CD14-positive monocyte (primary cell): ENCODE results near the gene JUP. TPM values are rescaled to one million over a fixed set of nuclear protein-coding genes. Genes with fewer than 3 reads are reported as not detected.
A peak's percentile ranks its signal among the peaks of the same experiment; 100 is the strongest.

Experiments
- DNase-seq, 3 donors: peaks; one replicate each; pipeline ENCODE4 v3.0.0-alpha.2; 2011 to 2022
- H2AFZ ChIP-seq: 2 replicates; pipeline ENCODE4 v1.6.0; 2012; ENCODE audit warnings: mild to moderate bottlenecking, low read depth, low read length, inconsistent platforms; ENCODE audit not compliant: insufficient read depth, poor library complexity, severe bottlenecking
- H3K27ac ChIP-seq, 2 donors: 1 replicate in 1 of 2; 2 replicates in 1 of 2; pipeline ENCODE4 v1.5.1; 2012 to 2013; ENCODE audit warnings: low read length in 2 of 2, control low read depth in 1 of 2, inconsistent platforms in 1 of 2, low read depth in 1 of 2, mild to moderate bottlenecking in 1 of 2
- H3K27me3 ChIP-seq, 2 donors: one replicate each; pipeline versions ENCODE4 v1.6.0 to v1.6.1; 2011 to 2013; ENCODE audit warnings: low read length in 2 of 2; ENCODE audit not compliant: control insufficient read depth in 2 of 2, insufficient read depth in 2 of 2
- H3K36me3 ChIP-seq, 2 donors: replicated peaks in 1 of 2; 1 replicate in 1 of 2; 2 replicates in 1 of 2; pipeline versions ENCODE4 v1.5.1 to v1.6.1; 2012 to 2013; ENCODE audit warnings: low read length in 2 of 2, control low read depth in 1 of 2, inconsistent platforms in 1 of 2, mild to moderate bottlenecking in 1 of 2; ENCODE audit not compliant: insufficient read depth in 2 of 2, control insufficient read depth in 1 of 2
- H3K4me1 ChIP-seq, 2 donors: 1 replicate in 1 of 2; 2 replicates in 1 of 2; pipeline versions ENCODE4 v1.5.1 to v1.6.1; 2012 to 2013; ENCODE audit warnings: low read length in 2 of 2, control low read depth in 1 of 2, inconsistent platforms in 1 of 2, mild to moderate bottlenecking in 1 of 2, moderate library complexity in 1 of 2; ENCODE audit not compliant: insufficient read depth in 2 of 2, control insufficient read depth in 1 of 2
- H3K4me2 ChIP-seq: replicated peaks from 2 replicates; pipeline ENCODE3; 2012; ENCODE audit warnings: low read length, moderate library complexity, mild to moderate bottlenecking; ENCODE audit not compliant: poor library complexity, severe bottlenecking; ENCODE audit errors: extremely low read depth
- H3K4me3 ChIP-seq, 3 experiments: fragments of 200-600 bp in 1 of 3; sonication (generic) in 1 of 3; replicated peaks in 1 of 3; 1 replicate in 2 of 3; 2 replicates in 1 of 3; pipeline ENCODE4 v1.5.1; 2011 to 2013; ENCODE audit warnings: low read length in 3 of 3, mild to moderate bottlenecking in 3 of 3, control low read depth in 2 of 3, low read depth in 2 of 3, inconsistent platforms in 1 of 3, moderate library complexity in 1 of 3
- H3K79me2 ChIP-seq: 2 replicates; pipeline ENCODE4 v1.6.0; 2012; ENCODE audit warnings: mild to moderate bottlenecking, control low read depth, inconsistent platforms, low read length, moderate library complexity; ENCODE audit not compliant: insufficient read depth
- H3K9ac ChIP-seq: 2 replicates; pipeline ENCODE4 v1.6.0; 2017; ENCODE audit warnings: low read length, mild to moderate bottlenecking; ENCODE audit not compliant: insufficient read depth, poor library complexity, severe bottlenecking
- H3K9me3 ChIP-seq, 2 donors: replicated peaks in 1 of 2; 1 replicate in 1 of 2; 2 replicates in 1 of 2; pipeline versions ENCODE4 v1.5.1 to v1.6.1; 2012 to 2013; ENCODE audit warnings: low read length in 2 of 2, control low read depth in 1 of 2; ENCODE audit not compliant: control insufficient read depth in 1 of 2, insufficient read depth in 1 of 2
- H4K20me1 ChIP-seq: 2 replicates; pipeline ENCODE4 v1.6.0; 2012; ENCODE audit warnings: mild to moderate bottlenecking, low read length, control low read depth, moderate library complexity; ENCODE audit not compliant: insufficient read depth
- H3K27ac Mint-ChIP-seq, 7 donors: one replicate each; pipeline ENCODE4 v1.8.0; 2020; ENCODE audit warnings: mild to moderate bottlenecking in 7 of 7, mixed read lengths in 7 of 7, moderate library complexity in 6 of 7, inconsistent platforms in 2 of 7
- H3K27me3 Mint-ChIP-seq, 3 donors: one replicate each; pipeline ENCODE4 v1.8.0; 2021 to 2022; ENCODE audit warnings: low read depth in 3 of 3, mild to moderate bottlenecking in 3 of 3, mixed read lengths in 3 of 3, moderate library complexity in 3 of 3, inconsistent platforms in 1 of 3
- H3K36me3 Mint-ChIP-seq, 2 donors: one replicate each; pipeline ENCODE4 v1.8.0; 2020; ENCODE audit warnings: mixed read lengths in 2 of 2, inconsistent platforms in 1 of 2, mild to moderate bottlenecking in 1 of 2
- H3K4me1 Mint-ChIP-seq: one replicate; pipeline ENCODE4 v1.8.0; 2020; ENCODE audit warnings: mild to moderate bottlenecking, mixed read lengths
- H3K4me3 Mint-ChIP-seq, 2 donors: one replicate each; pipeline ENCODE4 v1.8.0; 2020; ENCODE audit warnings: mild to moderate bottlenecking in 2 of 2, mixed read lengths in 2 of 2, moderate library complexity in 1 of 2
- H3K9me3 Mint-ChIP-seq, 7 donors: one replicate each; pipeline ENCODE4 v1.8.0; 2020 to 2022; ENCODE audit warnings: mixed read lengths in 7 of 7, mild to moderate bottlenecking in 6 of 7, moderate library complexity in 6 of 7, inconsistent platforms in 2 of 7
- WGBS: methylation state at CpG from one replicate; pipeline ENCODE4 v1.1.5; 2013; ENCODE audit warnings: missing lambda C conversion rate; ENCODE audit not compliant: insufficient coverage; 5-methylcytosine and 5-hydroxymethylcytosine counted together
- intact Hi-C, 2 donors: fragments of 100-400 bp; cut with micrococcal nuclease; formaldehyde crosslinking; loops; one replicate each; pipeline versions ENCODE4 v1.15.0 to v1.15.1; 2023
- polyA plus RNA-seq, 3 donors: library from polyadenylated mRNA; depleted of rRNA in 1 of 3; unstranded in 2 of 3; stranded (reverse) in 1 of 3; fragments of 300-500 nt in 2 of 3; fragments of >200 nt in 1 of 3; fragmentation: Illumina TruSeq in 2 of 3; gene quantifications; 1 replicate in 2 of 3; 2 replicates in 1 of 3; pipeline ENCODE4 v1.2.3, GENCODE V29; 2012 to 2021
- TF ChIP-seq, protein P1 (sequence below): fragments of 200-600 bp; IDR thresholded peaks from one replicate; pipeline ENCODE4 v1.8.0; 2022; ENCODE audit warnings: antibody characterized with exemption, mild to moderate bottlenecking

Gene JUP
- polyA plus RNA-seq, 3 donors, result 14.0 to 22.1 (median 15.4) TPM

DNA sequence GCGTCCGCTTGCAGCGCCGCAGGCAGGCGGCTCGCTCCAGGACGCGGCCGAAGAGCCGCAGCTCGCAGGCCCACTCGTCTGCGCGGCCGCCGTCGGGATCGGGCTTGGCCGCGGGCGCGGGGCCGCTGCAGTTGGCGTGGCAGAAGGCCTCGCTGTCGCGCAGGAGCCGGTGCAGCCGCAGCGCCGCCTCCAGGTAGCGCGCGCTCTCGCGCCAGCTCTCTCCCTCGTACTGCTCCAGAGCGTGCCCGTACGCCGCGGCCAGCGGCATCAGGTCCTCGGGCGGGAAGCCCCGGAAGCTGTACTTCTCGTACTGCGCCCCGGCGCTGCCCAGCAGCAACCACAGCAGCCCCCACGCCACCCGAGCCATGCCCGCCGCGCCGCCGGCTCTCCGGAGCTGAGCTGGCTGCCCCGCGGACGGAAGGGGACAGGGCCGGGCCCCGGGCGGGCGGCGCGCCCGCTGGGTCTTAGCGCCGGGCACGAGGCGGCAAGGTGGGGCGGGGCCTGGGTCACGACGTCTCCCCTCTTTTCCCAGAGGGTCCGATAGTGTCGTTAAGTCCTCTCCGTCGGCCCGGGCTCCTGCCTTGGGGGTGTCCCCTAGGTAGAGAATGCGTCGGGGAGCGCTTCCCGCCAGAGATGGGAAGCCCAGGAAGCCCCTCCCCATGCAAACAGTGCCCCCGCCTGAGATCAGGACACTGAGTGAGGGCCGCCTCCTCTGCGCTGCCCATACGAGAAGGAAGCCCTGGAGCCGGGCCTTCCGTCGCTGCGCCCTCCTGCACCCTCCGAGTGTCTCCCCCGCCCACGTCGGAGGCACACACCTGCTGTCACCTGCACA lies 25.3 kb upstream of the JUP start, which contains the start of gene P3H4:
P3H4 (minus strand) TSS at position 401 of the 832 bp plus-strand sequence; CDS start at position 367, 34 bp downstream.
- H3K36me3 ChIP-seq, result no peaks in the 10 kb centered on the region
- H4K20me1 ChIP-seq, result no peaks in the 10 kb centered on the region
- WGBS, result under 1% methylated on average over 83 of the region's 96 CpGs
- H3K9me3 Mint-ChIP-seq, result peaks cover 0 to 8% (median 2%) of the 10 kb centered on the region in 7 donors
- DNase-seq, result peak; percentile 62 to 76 (median 69)
- H3K9me3 ChIP-seq, result no peaks in the 10 kb centered on the region
- H3K4me2 ChIP-seq, result peak within 1 kb of the TSS; percentile 80
- peaks cover 16 to 24% of the 10 kb centered on the region in 2 donors for H3K4me1 ChIP-seq
- intact Hi-C loops, result no loop called here
- peaks cover 28 to 54% (median 41%) of the 10 kb centered on the region in 3 donors for H3K27me3 Mint-ChIP-seq
- peak within 1 kb of the TSS; percentile 23 to 80 (median 33) for H3K4me3 ChIP-seq
- H3K4me1 Mint-ChIP-seq, result peaks cover 14% of the 10 kb centered on the region
- H3K27ac ChIP-seq, result no peak within 1 kb of the TSS
- H2AFZ ChIP-seq, result peak within 1 kb of the TSS; percentile 89
- no peaks in the 10 kb centered on the region for H3K79me2 ChIP-seq
- H3K27me3 ChIP-seq, result peaks cover 9 to 46% of the 10 kb centered on the region in 2 donors
- H3K9ac ChIP-seq, result peak within 1 kb of the TSS; percentile 43
- peak within 1 kb of the TSS; percentile 77 to 94 for H3K4me3 Mint-ChIP-seq
- H3K36me3 Mint-ChIP-seq, result peaks cover 4 to 5% of the 10 kb centered on the region in 2 donors
- TF ChIP-seq, protein P1, sequence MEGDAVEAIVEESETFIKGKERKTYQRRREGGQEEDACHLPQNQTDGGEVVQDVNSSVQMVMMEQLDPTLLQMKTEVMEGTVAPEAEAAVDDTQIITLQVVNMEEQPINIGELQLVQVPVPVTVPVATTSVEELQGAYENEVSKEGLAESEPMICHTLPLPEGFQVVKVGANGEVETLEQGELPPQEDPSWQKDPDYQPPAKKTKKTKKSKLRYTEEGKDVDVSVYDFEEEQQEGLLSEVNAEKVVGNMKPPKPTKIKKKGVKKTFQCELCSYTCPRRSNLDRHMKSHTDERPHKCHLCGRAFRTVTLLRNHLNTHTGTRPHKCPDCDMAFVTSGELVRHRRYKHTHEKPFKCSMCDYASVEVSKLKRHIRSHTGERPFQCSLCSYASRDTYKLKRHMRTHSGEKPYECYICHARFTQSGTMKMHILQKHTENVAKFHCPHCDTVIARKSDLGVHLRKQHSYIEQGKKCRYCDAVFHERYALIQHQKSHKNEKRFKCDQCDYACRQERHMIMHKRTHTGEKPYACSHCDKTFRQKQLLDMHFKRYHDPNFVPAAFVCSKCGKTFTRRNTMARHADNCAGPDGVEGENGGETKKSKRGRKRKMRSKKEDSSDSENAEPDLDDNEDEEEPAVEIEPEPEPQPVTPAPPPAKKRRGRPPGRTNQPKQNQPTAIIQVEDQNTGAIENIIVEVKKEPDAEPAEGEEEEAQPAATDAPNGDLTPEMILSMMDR, result peak; percentile 67
- H3K27ac Mint-ChIP-seq, result peak within 1 kb of the TSS in 2 of 7 donors; percentile 73 to 87

DNA sequence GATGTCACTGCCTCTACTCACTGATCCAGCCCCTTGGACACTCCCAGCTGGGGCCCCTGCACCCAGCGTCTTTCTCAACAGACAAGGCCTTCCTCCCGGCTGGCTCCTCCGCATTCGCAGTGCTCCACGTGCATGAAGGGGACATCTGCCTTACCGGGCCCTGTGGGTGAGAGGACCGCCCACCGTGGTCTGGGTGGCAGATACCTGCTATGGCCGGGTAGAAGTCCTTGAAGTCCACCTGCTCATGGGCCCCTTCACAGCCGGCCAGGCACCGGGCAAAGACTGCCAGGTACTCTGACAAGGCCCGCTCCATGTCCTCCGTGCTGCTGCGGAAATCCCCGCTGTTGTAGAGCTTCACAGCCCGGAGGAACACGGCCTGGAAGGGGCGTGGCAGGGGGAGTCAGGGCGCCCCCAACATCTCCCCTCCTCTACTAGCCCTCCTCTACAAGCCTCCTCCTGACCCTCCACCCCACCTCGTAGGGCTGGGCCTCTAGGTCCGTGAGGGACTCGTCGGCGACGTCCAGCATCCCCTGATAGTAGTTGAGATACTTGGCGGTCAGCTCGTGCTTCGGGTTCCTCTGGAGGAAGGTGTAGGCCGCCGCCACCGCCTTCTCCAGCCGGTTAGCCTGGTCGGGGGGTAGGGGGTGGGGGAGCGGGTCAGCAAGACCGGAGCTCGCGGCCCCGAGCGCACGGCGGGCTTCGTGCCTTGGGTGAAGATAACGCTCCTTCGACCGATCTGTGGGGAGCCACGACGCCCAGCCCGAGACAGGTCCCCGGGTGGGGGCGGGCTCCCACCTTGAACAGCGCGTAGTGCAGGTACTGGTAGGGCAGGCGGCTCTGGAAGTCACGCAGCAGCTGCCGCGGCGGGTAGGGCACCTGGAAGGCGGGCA lies 24.4 kb upstream of the JUP start:
- H3K27ac ChIP-seq, result no peak overlapping the region
- H3K27ac Mint-ChIP-seq, result peak overlapping the region in 1 of 7 donors; percentile 33
- H3K9ac ChIP-seq, result peak overlapping the region; percentile 43

More for the DNA sequence above, 24.4 kb upstream of the JUP start:
- peaks cover 31 to 54% (median 41%) of the 10 kb centered on the region in 3 donors for H3K27me3 Mint-ChIP-seq
- Histone ChIP-seq H3K27me3 (peaks cover 9 to 46% of the 10 kb centered on the region in 2 donors), H3K36me3 (no peaks in the 10 kb centered on the region), H4K20me1 (no peaks in the 10 kb centered on the region), H2AFZ (peak overlapping the region; percentile 89), H3K4me3 (peak overlapping the region in 2 of 3 experiments; percentile 7 to 80), H3K9me3 (no peaks in the 10 kb centered on the region), H3K4me1 (peaks cover 16 to 24% of the 10 kb centered on the region in 2 donors), H3K4me2 (peak overlapping the region; percentile 80), H3K79me2 (no peaks in the 10 kb centered on the region)
- peaks cover 4 to 5% of the 10 kb centered on the region in 2 donors for H3K36me3 Mint-ChIP-seq
- TF ChIP-seq, protein P1, result no peak
- intact Hi-C loops, result no loop called here
- peak overlapping the region; percentile 77 to 78 for H3K4me3 Mint-ChIP-seq
- peaks cover 14% of the 10 kb centered on the region for H3K4me1 Mint-ChIP-seq
- WGBS, result 41% methylated on average over 49 of the region's 58 CpGs
- DNase-seq, result no peak
- H3K9me3 Mint-ChIP-seq, result peaks cover 0 to 8% (median 2%) of the 10 kb centered on the region in 7 donors
